GM19240 (cell line): ENCODE data around the gene ECT2.
"Not testable (repeated sequence)": the region's sequence is repeated elsewhere in the genome, so short reads cannot be mapped to it uniquely, and the experiment has no call there.

Experiments
- DNase-seq: peaks from one replicate; pipeline ENCODE4 v3.0.0; 2011; ENCODE audit warnings: low spot score; ENCODE audit not compliant: insufficient read length

The ECT2 gene

DNA sequence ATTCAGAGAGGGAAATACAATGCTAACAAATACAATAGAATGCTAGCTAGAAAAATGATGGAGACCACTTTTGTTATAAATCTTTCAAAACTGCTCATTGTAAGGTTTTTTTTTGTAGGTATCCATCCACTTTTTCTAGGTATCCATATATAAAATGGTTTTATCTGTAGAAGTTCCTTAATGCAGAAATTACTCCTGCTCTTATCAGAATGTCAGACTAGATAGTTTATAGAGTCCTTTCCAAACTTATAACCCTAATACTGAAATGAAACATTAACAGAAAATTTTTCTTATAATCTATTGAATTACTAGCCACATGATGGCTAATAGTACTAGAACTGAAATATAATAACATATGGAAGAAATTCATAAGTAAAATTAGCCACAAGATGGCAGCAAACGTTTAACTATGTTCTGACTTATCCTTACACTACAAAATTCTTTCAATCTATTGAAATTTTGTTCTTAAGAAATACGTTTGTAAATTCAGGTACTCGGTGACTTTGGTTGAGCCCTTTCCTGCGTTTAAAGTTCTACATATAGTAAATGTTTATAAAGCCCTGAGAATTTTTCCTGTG is 58.5 kb downstream of the ECT2 start:
- DNase-seq: no peak

DNA sequence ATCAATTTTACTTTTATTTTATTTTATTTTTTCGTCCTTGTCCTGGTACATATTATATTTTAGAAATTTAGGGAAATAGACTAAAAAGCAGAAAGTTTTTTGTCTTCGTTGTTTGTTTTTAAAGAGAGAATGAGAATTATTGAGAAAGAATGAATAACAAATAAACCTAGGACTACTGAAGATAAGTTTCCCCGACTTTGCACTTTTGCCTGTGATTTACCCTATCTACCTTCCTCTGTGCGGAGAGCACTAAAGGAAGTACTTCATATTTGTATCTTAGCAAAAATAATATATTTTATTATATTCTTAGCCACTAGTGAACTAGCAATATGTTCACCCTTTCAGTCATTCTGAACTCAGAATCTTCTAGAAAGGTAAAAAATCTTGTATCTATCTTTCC is 60.6 kb downstream of the ECT2 start:
- DNase-seq: no peak

DNA sequence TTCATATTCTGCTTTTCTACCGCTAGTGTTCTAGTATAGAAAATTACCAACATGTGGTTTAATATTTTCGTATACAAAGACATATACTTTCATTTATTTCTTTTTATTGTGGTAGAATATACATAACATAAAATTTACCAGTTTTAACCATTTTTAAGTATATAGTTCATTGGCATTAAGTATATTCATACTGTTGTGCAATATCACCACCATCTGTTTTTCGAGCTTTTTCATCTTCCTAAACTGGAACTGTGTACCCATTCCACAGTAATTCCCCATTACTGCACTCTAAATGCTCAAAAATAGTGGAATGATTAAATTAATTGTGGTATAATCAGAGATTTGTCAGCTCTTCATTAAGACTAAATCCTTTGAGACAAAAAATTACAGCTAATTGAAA is 62.9 kb downstream of the ECT2 start:
- no peak for DNase-seq

DNA sequence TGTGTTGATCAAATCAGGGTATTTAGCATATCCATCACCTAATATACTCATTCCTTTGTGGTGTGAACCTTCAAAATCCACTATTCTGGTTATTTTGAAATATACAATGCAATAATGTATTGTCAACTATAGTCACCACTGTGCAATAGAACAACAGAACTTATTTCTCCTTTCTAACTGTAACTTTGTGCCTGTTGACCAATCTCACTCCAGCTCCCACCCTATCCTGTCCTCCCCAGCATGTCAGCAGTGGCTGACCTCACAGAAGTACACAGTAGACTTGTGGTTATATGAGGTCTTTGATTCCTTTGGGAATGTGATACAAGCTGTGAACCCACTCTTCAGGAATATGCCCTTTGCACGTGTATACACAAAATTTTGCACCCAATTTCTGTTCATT is 64.2 kb downstream of the ECT2 start:
- no peak for DNase-seq

DNA sequence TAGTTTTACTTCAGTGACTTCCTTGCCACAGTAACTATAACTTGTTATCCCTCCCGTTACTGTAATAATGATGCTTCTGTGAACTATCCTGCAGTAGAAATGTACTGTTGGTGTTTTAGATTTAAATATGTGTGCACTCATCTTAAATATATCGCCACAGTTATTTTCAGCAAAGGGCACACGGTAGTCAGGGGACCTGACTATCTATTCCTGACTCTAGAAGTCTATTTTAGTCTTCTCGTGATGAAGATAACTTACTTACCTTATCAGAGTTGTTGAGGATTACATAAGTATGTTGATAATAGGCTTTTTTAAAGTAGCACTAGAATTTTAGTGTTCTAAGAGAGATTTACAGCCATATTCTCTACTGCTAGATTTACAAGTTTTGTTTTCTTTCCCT is 65.3 kb downstream of the ECT2 start:
- no peak for DNase-seq

- no peak for DNase-seq
These were observed 65.8 kb downstream of the ECT2 start for GRCh38 chr3:172816281-172816680.

DNA sequence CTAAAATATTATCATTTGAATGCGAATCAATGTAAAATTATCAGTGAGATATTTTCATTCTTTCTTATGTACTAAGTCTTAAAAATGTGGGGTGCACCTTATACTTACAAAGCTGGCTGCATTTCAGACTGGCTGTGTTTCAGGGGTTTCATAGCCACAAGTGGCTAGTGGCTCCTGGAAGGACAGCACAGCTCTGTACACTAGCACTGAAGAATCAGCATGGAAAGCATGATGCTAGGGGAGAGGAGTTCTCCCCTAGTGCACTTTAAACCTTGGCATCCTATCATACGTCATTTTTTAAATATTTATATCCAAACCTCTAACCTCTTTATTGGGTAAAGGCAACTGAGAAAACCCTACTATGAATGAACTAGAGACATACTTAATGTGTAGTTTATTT is 66.4 kb downstream of the ECT2 start:
- no peak for DNase-seq

DNA sequence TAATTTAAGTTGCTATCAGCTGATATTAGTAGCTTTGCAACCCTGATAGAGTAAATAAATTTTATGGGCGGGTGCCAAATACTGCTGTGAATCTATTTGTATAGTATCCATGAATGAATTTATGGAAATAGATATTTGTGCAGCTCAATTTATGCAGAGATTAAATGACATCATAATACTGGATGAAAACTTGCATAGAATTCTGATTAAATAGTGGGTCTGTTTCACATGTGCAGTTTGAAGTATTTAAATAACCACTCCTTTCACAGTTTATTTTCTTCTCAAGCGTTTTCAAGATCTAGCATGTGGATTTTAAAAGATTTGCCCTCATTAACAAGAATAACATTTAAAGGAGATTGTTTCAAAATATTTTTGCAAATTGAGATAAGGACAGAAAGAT is 70.0 kb downstream of the ECT2 start:
- no peak for DNase-seq

GRCh38 chr3:172824229-172824628 is 73.7 kb downstream of the ECT2 start:
- DNase-seq: no peak

- DNase-seq: not testable (repeated sequence)
These were observed 76.7 kb downstream of the ECT2 start for GRCh38 chr3:172827231-172827630.

DNA sequence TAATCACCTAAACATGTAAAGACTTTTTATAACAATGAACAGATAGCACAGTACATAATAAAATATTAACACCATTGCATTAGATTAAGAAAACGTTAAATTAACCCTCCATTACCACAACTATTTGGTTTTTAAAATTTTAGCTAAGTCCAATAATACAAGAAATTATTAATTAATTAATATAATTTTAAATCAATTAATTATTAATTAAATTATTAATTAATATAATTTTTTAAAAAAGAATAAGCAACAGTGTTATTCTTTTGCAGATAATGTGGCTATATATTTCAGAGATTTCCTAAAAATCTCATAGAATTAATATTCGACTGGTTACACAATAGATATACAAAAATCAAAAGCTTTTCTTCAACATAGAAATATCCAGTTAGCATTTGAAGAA is 82.5 kb downstream of the ECT2 start:
- no peak for DNase-seq

- no peak for DNase-seq
These were observed 86.0 kb downstream of the ECT2 start for GRCh38 chr3:172836390-172836997.

- DNase-seq: no peak
These were observed 89.2 kb downstream of the ECT2 start for GRCh38 chr3:172839679-172840078.

DNA sequence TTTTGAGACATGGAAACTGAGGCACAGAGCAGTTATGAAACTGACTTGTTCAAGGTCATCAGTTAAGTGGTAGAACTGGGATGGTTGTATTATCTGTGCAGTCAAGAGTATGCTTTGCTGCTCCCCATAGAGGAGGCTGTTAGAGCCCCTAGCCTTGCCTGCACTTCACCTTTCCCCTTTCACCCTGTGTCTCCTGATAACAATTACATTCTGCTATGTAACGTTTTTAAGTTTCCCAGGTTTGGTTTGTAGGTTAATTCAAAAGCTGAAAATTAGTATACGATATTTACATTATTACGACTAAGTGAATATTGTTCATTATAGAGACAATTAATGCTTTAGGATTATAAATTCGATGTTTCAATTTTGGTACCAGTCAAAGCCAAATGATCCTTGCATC is 89.9 kb downstream of the ECT2 start:
- no peak for DNase-seq

- DNase-seq: no peak
These were observed 90.4 kb downstream of the ECT2 start for GRCh38 chr3:172840913-172841312.

DNA sequence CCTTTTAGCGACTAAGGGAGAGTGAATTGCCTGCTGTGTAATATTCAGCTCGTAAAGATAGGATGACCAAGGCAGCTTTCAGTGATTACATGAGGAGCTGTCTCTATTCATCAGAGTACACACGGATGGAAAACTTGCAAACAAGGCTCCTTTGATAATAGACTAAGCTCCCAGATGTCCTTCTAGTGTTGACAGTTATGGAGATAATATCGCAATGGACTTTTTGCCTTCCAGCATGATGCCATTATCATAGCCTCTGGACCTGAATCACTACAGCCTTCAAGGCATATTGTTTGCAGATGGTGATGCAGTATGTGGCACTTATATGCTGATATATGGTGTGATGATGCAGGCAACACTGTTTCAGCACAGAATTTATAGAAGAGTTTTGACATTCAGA is 93.9 kb downstream of the ECT2 start:
- DNase-seq: no peak

- DNase-seq: no peak
These were observed 95.6 kb downstream of the ECT2 start for GRCh38 chr3:172846103-172846561.

- no peak for DNase-seq
These were observed 96.2 kb downstream of the ECT2 start for GRCh38 chr3:172846706-172847105.

- no peak for DNase-seq
These were observed 96.8 kb downstream of the ECT2 start for GRCh38 chr3:172847292-172847691.

DNA sequence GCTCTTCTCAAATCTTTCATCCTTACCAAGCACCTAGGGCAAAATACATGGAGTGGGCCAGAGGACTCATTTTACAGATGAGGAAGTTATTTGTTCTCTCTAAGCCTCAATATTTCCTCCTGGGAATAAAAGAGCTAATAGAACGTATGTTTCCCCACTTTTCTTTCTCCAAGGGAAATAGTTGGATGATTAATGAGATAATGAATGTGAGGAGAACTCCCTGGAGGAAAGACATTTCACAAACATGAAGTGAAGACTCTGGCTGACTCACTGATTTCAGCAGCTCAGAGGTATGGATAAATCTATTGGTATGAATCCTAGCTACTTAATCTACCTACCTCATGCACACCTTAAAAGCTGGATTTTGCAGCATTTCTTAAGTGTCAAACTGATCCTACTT is 98.4 kb downstream of the ECT2 start:
- no peak for DNase-seq

DNA sequence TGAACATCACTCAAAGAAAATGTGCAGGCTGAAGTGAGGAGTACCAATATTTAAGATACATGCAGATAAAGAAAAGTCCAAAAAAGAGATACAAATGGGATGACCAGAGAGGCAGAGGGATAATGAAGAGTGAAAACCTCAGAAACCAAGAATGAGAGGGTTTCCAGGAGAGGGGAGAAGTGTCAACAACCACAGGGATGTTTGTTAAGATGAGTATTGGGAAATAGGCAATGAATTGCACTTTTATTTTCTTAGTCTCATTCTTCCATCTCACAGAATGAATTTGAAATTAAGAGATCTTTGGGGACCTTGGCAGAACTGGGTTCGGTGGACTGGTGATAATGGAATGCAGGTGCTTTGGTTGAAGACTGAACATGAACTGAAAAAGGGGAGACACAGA is 102.5 kb downstream of the ECT2 start:
- no peak for DNase-seq

DNA sequence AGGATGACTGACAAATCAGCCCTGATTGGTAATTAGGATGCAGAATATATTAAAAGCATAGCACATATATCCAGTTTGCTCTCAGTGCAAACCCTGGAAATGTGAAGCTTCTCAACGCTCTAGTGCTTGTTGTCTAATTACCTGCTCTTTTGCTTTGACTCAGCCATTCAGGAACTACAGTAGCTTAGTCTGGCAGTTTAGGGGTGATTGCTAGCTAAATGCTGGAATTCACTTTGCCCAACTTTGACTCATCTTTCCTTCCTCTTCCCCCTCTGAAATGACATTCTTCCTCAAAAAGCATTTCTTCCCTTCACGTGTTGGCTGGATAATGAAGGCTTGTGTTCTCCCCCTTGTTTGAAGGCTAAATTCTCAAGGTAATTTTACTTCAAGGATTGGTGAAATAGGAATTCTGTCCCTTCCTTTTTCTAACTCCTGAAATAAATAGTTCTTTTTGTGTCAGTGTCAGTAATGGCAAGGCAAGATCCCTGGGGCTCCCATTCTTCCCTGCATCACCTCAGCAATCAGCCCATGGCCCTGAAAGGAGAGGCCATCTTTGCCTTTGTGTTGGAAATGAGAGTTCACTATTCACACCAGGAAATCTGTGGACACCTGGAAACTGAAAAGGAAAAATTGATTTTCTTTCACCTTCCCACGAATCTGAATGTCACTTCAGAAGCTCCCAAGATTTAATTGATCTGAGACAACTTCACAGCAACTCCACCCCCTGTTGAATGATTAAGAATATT is 103.6 kb downstream of the ECT2 start:
- no peak for DNase-seq

GRCh38 chr3:172855037-172855436 is 104.5 kb downstream of the ECT2 start:
- no peak for DNase-seq
